H1 (cell line): ENCODE measurements around the gene CDC42BPB. TPM values are rescaled to one million over a fixed set of nuclear protein-coding genes. Genes with fewer than 3 reads are reported as not detected.

Source experiments
- CTCF ChIA-PET: fragments of 300-600 bp; sonication (Branson Sonifier 250); formaldehyde crosslinking; loops from one replicate; lab custom pipeline; 2021; ENCODE audit not compliant: partially characterized antibody; lab: Charles Lee
- POLR2A ChIA-PET: fragments of 300-600 bp; sonication (Branson Sonifier 250); formaldehyde crosslinking; loops from one replicate; lab custom pipeline; 2021; ENCODE audit warnings: inconsistent platforms; ENCODE audit not compliant: partially characterized antibody; lab: Charles Lee
- DNase-seq, 2 experiments: peaks; one replicate each; pipeline versions ENCODE4 v3.0.0 to v3.0.0-alpha.2; 2010 to 2022; ENCODE audit warnings: low spot score in 2 of 2, low read depth in 1 of 2, mixed read lengths in 1 of 2
- FAIRE-seq: peaks from 2 replicates; lab custom pipeline; 2011; peaks lifted over from hg19 to GRCh38; lab: Jason Lieb, UNC
- H2AFZ ChIP-seq: 2 replicates; pipeline ENCODE4 v1.8.1; 2012; ENCODE audit warnings: low read length, inconsistent platforms
- H2AK5ac ChIP-seq: 2 replicates; pipeline ENCODE4 v1.6.1; 2013; ENCODE audit warnings: low read depth, low read length
- H2BK120ac ChIP-seq: replicated peaks from 2 replicates; pipeline ENCODE3; 2013; ENCODE audit warnings: low read depth, low read length, inconsistent platforms
- H2BK12ac ChIP-seq: 2 replicates; pipeline ENCODE4 v1.6.1; 2013; ENCODE audit warnings: low read depth, low read length
- H2BK15ac ChIP-seq: 2 replicates; pipeline ENCODE4 v1.6.1; 2013; ENCODE audit warnings: low read length
- H2BK20ac ChIP-seq: 2 replicates; pipeline ENCODE4 v1.6.1; 2013; ENCODE audit warnings: low read length
- H2BK5ac ChIP-seq: 2 replicates; pipeline ENCODE4 v1.6.1; 2013; ENCODE audit warnings: low read depth, low read length
- H3K14ac ChIP-seq: 2 replicates; pipeline ENCODE4 v1.6.1; 2013; ENCODE audit warnings: inconsistent platforms; ENCODE audit not compliant: insufficient read length
- H3K18ac ChIP-seq: 2 replicates; pipeline ENCODE4 v1.6.1; 2013; ENCODE audit warnings: low read length; ENCODE audit errors: extremely low read depth
- H3K23ac ChIP-seq: 2 replicates; pipeline ENCODE4 v1.6.1; 2013; ENCODE audit warnings: inconsistent platforms; ENCODE audit not compliant: insufficient read length
- H3K23me2 ChIP-seq: 2 replicates; pipeline ENCODE4 v1.6.1; 2013; ENCODE audit warnings: low read depth, low read length
- H3K27ac ChIP-seq: 2 replicates; pipeline ENCODE4 v1.6.1; 2011; ENCODE audit warnings: low read depth, low read length, inconsistent platforms
- H3K27me3 ChIP-seq, 4 experiments: replicated peaks in 1 of 4; 1 replicate in 1 of 4; 2 replicates in 3 of 4; pipeline versions ENCODE4 v1.6.1 to v1.8.1; 2011 to 2013; ENCODE audit warnings: low read length in 3 of 4, mild to moderate bottlenecking in 3 of 4, inconsistent platforms in 2 of 4, mixed read lengths in 2 of 4, moderate library complexity in 1 of 4; ENCODE audit not compliant: control insufficient read depth in 3 of 4, insufficient read depth in 3 of 4; ENCODE audit errors: extremely low read depth in 1 of 4
- H3K36me3 ChIP-seq, 4 experiments: 2 replicates each; pipeline versions ENCODE4 v1.6.1 to v1.8.1; 2011 to 2013; ENCODE audit warnings: mild to moderate bottlenecking in 4 of 4, low read length in 3 of 4, moderate library complexity in 2 of 4, control low read depth in 1 of 4, inconsistent platforms in 1 of 4; ENCODE audit not compliant: insufficient read depth in 4 of 4, control insufficient read depth in 2 of 4
- H3K4ac ChIP-seq: replicated peaks from 2 replicates; pipeline ENCODE3; 2013; ENCODE audit warnings: low read length, low read depth, mixed read lengths, inconsistent platforms; ENCODE audit not compliant: insufficient read length
- H3K4me1 ChIP-seq, 4 experiments: replicated peaks in 1 of 4; 1 replicate in 1 of 4; 2 replicates in 3 of 4; pipeline versions ENCODE4 v1.6.1 to v1.8.1; 2011 to 2013; ENCODE audit warnings: low read length in 3 of 4, inconsistent platforms in 2 of 4, mixed read lengths in 1 of 4; ENCODE audit not compliant: insufficient read depth in 4 of 4, control insufficient read depth in 3 of 4
- H3K4me2 ChIP-seq, 2 experiments: 2 replicates each; pipeline versions ENCODE4 v1.6.1 to v1.8.1; 2011 to 2013; ENCODE audit warnings: low read depth in 2 of 2, low read length in 2 of 2, control low read depth in 1 of 2, inconsistent platforms in 1 of 2, mild to moderate bottlenecking in 1 of 2; ENCODE audit not compliant: insufficient read depth in 1 of 2
- H3K4me3 ChIP-seq, 4 experiments: fragments of 200-600, 300-600 bp in 1 of 4; sonication (generic), shearing (Covaris generic), sonication (Bioruptor Twin) in 1 of 4; 2 replicates each; pipeline versions ENCODE4 v1.5.1 to v1.8.1; 2011 to 2016; ENCODE audit warnings: low read length in 4 of 4, low read depth in 3 of 4, control low read depth in 2 of 4, inconsistent platforms in 2 of 4, mild to moderate bottlenecking in 2 of 4, mixed read lengths in 1 of 4, moderate library complexity in 1 of 4; ENCODE audit not compliant: insufficient read depth in 2 of 4; ENCODE audit errors: extremely low read depth in 1 of 4
- H3K56ac ChIP-seq: replicated peaks from 2 replicates; pipeline ENCODE3; 2013; ENCODE audit warnings: low read depth, mild to moderate bottlenecking, mixed read lengths, low read length, inconsistent platforms; ENCODE audit not compliant: insufficient read length
- H3K79me1 ChIP-seq: 2 replicates; pipeline ENCODE4 v1.6.1; 2013; ENCODE audit warnings: low read depth, low read length, control low read depth
- H3K79me2 ChIP-seq, 2 experiments: 2 replicates each; pipeline versions ENCODE4 v1.6.1 to v1.8.1; 2012 to 2013; ENCODE audit warnings: low read length in 2 of 2, mild to moderate bottlenecking in 2 of 2, inconsistent platforms in 1 of 2; ENCODE audit not compliant: insufficient read depth in 2 of 2, control insufficient read depth in 1 of 2
- H3K9ac ChIP-seq, 4 experiments: replicated peaks in 1 of 4; 1 replicate in 1 of 4; 2 replicates in 3 of 4; pipeline versions ENCODE4 v1.6.1 to v1.8.1; 2011 to 2013; ENCODE audit warnings: low read depth in 3 of 4, low read length in 3 of 4, control low read depth in 2 of 4, mild to moderate bottlenecking in 2 of 4, moderate library complexity in 2 of 4, inconsistent platforms in 1 of 4; ENCODE audit errors: extremely low read depth in 1 of 4
- H3K9me3 ChIP-seq, 2 experiments: 2 replicates each; pipeline versions ENCODE4 v1.6.1 to v1.8.1; 2012 to 2013; ENCODE audit warnings: mild to moderate bottlenecking in 2 of 2, moderate library complexity in 2 of 2, control low read depth in 1 of 2, inconsistent platforms in 1 of 2, low read depth in 1 of 2, low read length in 1 of 2, mixed read lengths in 1 of 2; ENCODE audit not compliant: insufficient read depth in 2 of 2
- H4K20me1 ChIP-seq, 2 experiments: replicated peaks in 1 of 2; 2 replicates each; pipeline versions ENCODE3 to v1.8.1; 2011 to 2013; ENCODE audit warnings: inconsistent platforms in 2 of 2, low read length in 2 of 2, mild to moderate bottlenecking in 1 of 2; ENCODE audit not compliant: insufficient read depth in 2 of 2, control insufficient read depth in 1 of 2
- H4K5ac ChIP-seq: 2 replicates; pipeline ENCODE4 v1.6.1; 2013; ENCODE audit warnings: low read length, low read depth, mixed read lengths, inconsistent platforms; ENCODE audit not compliant: insufficient read length
- H4K8ac ChIP-seq: 2 replicates; pipeline ENCODE4 v1.8.0; 2013; ENCODE audit warnings: mild to moderate bottlenecking, moderate library complexity, low read length, inconsistent platforms; ENCODE audit not compliant: insufficient read depth; ENCODE audit errors: extremely low read depth
- H4K91ac ChIP-seq: replicated peaks from 2 replicates; pipeline ENCODE3; 2013; ENCODE audit warnings: low read length, mixed read lengths, inconsistent platforms; ENCODE audit not compliant: insufficient read length
- BCL11A ChIP-seq, 2 experiments: IDR thresholded peaks; one replicate each; pipeline ENCODE4 v1.6.1; 2011; ENCODE audit warnings: low read depth in 2 of 2, low read length in 2 of 2, mild to moderate bottlenecking in 2 of 2
- CBX8 ChIP-seq: fragments of 300-800, 300-1000 bp; sonication (generic); IDR thresholded peaks from 2 replicates; pipeline ENCODE4 v1.7.1; 2016; ENCODE audit warnings: low read depth, low read length, borderline replicate concordance
- EP300 ChIP-seq, 2 experiments: IDR thresholded peaks; 1 replicate in 1 of 2; 2 replicates in 1 of 2; pipeline ENCODE4 v1.6.1; 2011 to 2012; ENCODE audit warnings: low read depth in 2 of 2, low read length in 2 of 2, mild to moderate bottlenecking in 2 of 2, borderline replicate concordance in 1 of 2, inconsistent platforms in 1 of 2, moderate library complexity in 1 of 2
- HDAC6 ChIP-seq: IDR thresholded peaks from one replicate; pipeline ENCODE4 v1.7.1; 2012; ENCODE audit warnings: low read depth, mild to moderate bottlenecking, inconsistent platforms, low read length, moderate library complexity
- KDM1A ChIP-seq: fragments of 200-600, 300-600 bp; sonication (generic); IDR thresholded peaks from 2 replicates; pipeline ENCODE4 v1.7.1; 2016; ENCODE audit warnings: mild to moderate bottlenecking, low read length, borderline replicate concordance
- KDM4A ChIP-seq: IDR thresholded peaks from one replicate; pipeline ENCODE4 v1.7.1; 2012; ENCODE audit warnings: low read depth, mild to moderate bottlenecking, moderate library complexity, low read length, inconsistent platforms; ENCODE audit not compliant: severe bottlenecking
- MAFK ChIP-seq: IDR thresholded peaks from 2 replicates; pipeline ENCODE4 v1.6.1; 2012; ENCODE audit warnings: low read depth, mild to moderate bottlenecking, improper control_type of control experiment, low read length
- POLR2AphosphoS5 ChIP-seq: IDR thresholded peaks from 2 replicates; pipeline ENCODE4 v1.6.1; 2011; ENCODE audit warnings: low read depth, low read length
- RAD21 ChIP-seq, 2 experiments: IDR thresholded peaks in 1 of 2; conservative IDR thresholded peaks in 1 of 2; 2 replicates each; pipeline ENCODE4 v1.6.1; 2011; ENCODE audit warnings: low read depth in 2 of 2, low read length in 2 of 2, improper control_type of control experiment in 1 of 2, inconsistent platforms in 1 of 2, mild to moderate bottlenecking in 1 of 2, moderate library complexity in 1 of 2
- SUZ12 ChIP-seq: fragments of 200-600 bp; sonication (generic); IDR thresholded peaks from 2 replicates; pipeline ENCODE4 v1.6.1; 2012; ENCODE audit warnings: mild to moderate bottlenecking, inconsistent platforms, low read length, moderate library complexity, mixed read lengths
- WGBS, 2 experiments: shearing (Covaris generic) in 1 of 2; methylation state at CpG; one replicate each; pipeline versions ENCODE4 v1.1.6 to v1.1.7; 2013 to 2015; ENCODE audit warnings: low lambda C conversion rate in 2 of 2, mixed read lengths in 2 of 2, inconsistent platforms in 1 of 2, low coverage in 1 of 2, missing lambda C conversion rate in 1 of 2; ENCODE audit not compliant: insufficient replicate concordance in 2 of 2, insufficient coverage in 1 of 2, insufficient read length in 1 of 2; ENCODE audit errors: extremely low coverage in 1 of 2, missing lambda C conversion rate in 1 of 2; 5-methylcytosine and 5-hydroxymethylcytosine counted together
- polyA plus RNA-seq, 7 experiments: library from polyadenylated mRNA; depleted of rRNA in 3 of 7; stranded (reverse) in 5 of 7; unstranded in 2 of 7; fragments of >200 nt in 5 of 7; fragments of 200-250 nt in 2 of 7; gene quantifications; 1 replicate in 5 of 7; 2 replicates in 1 of 7; 4 replicates in 1 of 7; pipeline versions ENCODE4 v1.2.1 to v1.2.3, GENCODE V29; 2011 to 2013; ENCODE audit warnings: missing spikeins in 2 of 7, mixed read lengths in 2 of 7
- total RNA-seq: library from RNA; stranded (reverse); fragmentation: NEBNext Ultra II Directional; extraction: Animal tissue kit (Norgen Biotek cat#: 25700); gene quantifications from 2 replicates; pipeline ENCODE4 v1.2.1, GENCODE V29; 2021

Gene CDC42BPB
- total and polyA plus RNA-seq, 2 of the 8 experiments (the other 6 are each of a cell fraction or from before 2014, with no cell fraction given): 51.2 to 88.2 TPM

DNA sequence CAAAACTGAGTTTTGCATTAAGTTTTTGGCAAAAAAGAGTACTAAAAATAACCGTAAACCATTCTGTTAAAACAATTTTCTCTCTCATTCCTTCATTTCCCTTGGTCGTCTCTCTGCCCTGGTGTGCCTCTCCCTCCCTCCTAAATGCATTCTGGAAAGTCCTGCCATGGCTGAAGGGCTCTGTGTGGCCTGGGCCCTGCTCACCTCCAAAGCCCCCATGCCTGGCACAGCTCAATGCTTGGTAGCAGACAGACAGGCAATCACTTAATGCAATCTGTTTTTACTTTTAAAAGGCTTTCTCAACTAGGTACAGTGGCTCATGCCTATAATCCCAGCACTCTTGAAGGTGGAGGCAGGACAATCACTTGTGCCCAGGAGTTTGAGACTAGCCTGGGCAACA lies 47.8 kb downstream of the CDC42BPB start:
- H3K18ac ChIP-seq: no peak overlapping the region
- H3K27ac ChIP-seq: no peak overlapping the region
- FAIRE-seq (no peak), DNase-seq (no peak)
- WGBS, 2 experiments: 100% methylated on average over 2 of the region's 2 CpGs; no CpG with 5 or more reads in 1 of the 2 experiments
- H4K20me1 ChIP-seq: peaks cover 7 to 12% of the 10 kb centered on the region in 2 experiments
- H3K4me1 ChIP-seq: no peaks in the 10 kb centered on the region; a peak in 1 of 7 replicates
- ChIA-PET CTCF (interaction anchor here (1.1 to 1.3 kb wide), 2 partner anchors 13 to 25 kb away, joined by 3 read pairs; no protein-coding TSS in a partner anchor), POLR2A (no interaction called here)
- H3K9me3 ChIP-seq: no peaks in the 10 kb centered on the region
- no peaks in the 10 kb centered on the region for H3K27me3 ChIP-seq
- H2BK12ac ChIP-seq: no peak overlapping the region
- no peak overlapping the region for H3K9ac ChIP-seq
- no peak overlapping the region for H4K5ac ChIP-seq
- no peak overlapping the region for H2BK20ac ChIP-seq
- no peak overlapping the region for H3K56ac ChIP-seq
- no peak overlapping the region for H4K91ac ChIP-seq
- no peaks in the 10 kb centered on the region for H3K23me2 ChIP-seq
- no peak overlapping the region for H3K4ac ChIP-seq
- no peak overlapping the region for H2BK5ac ChIP-seq
- H3K14ac ChIP-seq: no peak overlapping the region
- H3K36me3 ChIP-seq: peaks cover 0 to 9% (median 1%) of the 10 kb centered on the region in 4 experiments; a peak in 2 of 8 replicates
- no peak overlapping the region for H2AFZ ChIP-seq
- H2BK120ac ChIP-seq: no peak overlapping the region
- no peak overlapping the region for H3K4me3 ChIP-seq
- H2BK15ac ChIP-seq: no peak overlapping the region; the same call in 1 of the 2 replicates
- no peak overlapping the region for H4K8ac ChIP-seq
- no peak overlapping the region for H3K4me2 ChIP-seq
- no peak overlapping the region for H3K23ac ChIP-seq
- peaks cover 11% of the 10 kb centered on the region for H3K79me1 ChIP-seq
- H3K79me2 ChIP-seq: peaks cover 0 to 25% of the 10 kb centered on the region in 2 experiments; a peak in 2 of 4 replicates
- H2AK5ac ChIP-seq: no peak overlapping the region
- TF ChIP-seq MAFK: no peak
- TF ChIP-seq CBX8: no peak
- TF ChIP-seq BCL11A (IDR thresholded peaks at IDR 0.05; ENCODE audit: low read depth in 2 of 2, low read length in 2 of 2): no peak
- no peak for TF ChIP-seq RAD21 (IDR thresholded peaks at IDR 0.05 in 1 of 2, conservative IDR thresholded peaks at IDR 0.05 in 1 of 2; ENCODE audit: low read depth in 2 of 2, low read length in 2 of 2)
- TF ChIP-seq POLR2AphosphoS5: no peak
- no peak for TF ChIP-seq HDAC6
- no peak for TF ChIP-seq KDM1A
- TF ChIP-seq SUZ12: no peak
- no peak for TF ChIP-seq KDM4A
- TF ChIP-seq EP300 (IDR thresholded peaks at IDR 0.05; ENCODE audit: borderline replicate concordance in 1 of 2, low read depth in 2 of 2, low read length in 2 of 2): no peak
